Measurements from ENCODE around the gene RPN2.
A peak's percentile ranks its signal among the peaks of the same experiment; 100 is the strongest.
"Not testable (repeated sequence)": the region's sequence is repeated elsewhere in the genome, so short reads cannot be mapped to it uniquely, and the experiment has no call there.

The RPN2 gene

DNA sequence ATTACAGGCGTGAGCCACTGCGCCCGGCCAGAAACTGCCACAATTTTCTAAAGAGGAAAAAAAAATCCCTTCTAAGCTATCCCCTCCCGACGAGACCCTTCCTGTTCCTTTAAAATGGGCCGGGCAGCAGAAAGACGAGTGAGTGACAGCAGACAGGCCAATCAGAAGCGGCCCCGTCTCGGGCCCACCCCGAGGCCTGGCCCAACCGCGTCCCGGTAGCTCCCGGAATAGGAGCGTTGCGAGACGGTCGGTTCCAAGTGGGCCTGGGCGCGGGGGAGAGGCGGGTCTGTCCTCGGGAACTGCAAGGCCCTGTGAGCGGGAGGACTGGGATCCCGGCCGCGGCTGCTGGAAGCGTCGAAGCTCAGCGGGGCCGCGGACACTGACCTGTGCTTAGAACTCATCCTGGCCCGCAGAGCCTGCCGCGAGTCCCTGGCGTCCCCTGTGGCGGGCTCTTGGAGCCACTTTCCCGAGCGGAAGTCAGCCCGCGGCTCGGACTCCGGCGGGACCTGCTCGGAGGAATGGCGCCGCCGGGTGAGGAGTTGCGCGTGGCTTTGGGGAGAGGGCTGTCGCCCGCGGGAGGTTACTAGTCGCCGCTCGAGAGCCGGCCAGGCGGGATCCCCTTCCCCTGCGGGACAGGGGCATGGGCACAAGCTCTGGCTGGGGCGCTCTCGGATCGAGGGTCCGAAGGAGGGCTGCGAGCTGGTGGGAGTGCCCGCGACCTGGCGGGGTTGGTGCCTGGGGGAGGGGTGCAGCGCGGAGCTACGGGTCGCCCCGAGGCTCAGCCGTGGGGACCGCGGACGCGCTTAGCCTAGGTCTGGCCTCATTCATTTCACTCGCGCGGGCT is at the start of gene RPN2, which contains the start of gene MROH8:
RPN2 (plus strand) TSS at position 492 of the 844 bp plus-strand sequence; CDS start at position 519, 27 bp downstream.
MROH8 (minus strand) TSS at position 710 of the 844 bp plus-strand sequence.
- peak; percentile 91 to 92 for DNase-seq

DNA sequence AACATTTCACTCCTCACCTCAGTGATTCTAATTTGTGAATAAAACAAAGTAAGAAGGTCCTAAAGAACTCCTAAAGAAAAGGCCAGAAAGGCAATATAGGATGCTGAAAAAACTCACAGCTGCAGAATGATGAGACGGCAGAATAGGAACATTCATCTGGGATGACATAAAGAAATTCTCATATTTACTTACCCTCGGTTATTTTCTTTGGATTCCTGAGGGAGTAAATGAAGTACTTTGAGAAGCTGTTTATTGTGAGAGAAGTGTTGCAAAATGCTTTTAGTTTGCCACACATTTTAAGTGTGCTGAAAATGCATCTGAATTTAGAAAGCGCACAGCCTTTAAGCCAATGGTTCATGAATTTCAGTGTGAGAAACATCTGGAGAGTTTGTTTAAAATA is 47.6 kb upstream of the RPN2 start:
- DNase-seq = no peak

DNA sequence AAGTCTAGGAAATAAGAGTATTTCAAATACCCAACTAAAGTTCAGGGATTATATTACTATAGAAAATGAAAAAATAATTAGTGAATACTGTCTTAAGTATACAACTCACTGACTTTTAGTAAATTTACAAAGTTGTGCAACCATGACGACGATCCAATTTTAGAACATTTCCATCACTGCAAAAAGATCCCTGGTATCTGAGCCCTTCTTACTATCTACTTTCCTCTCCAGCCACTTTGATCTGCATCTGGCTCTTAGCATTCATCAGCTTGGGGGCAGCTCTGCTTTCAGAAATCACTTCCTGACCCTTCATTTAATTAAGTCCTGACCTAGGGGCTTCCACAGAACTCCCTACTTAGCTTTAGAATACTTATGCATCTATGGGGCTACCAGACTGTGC is 45.2 kb upstream of the RPN2 start:
- DNase-seq = no peak

DNA sequence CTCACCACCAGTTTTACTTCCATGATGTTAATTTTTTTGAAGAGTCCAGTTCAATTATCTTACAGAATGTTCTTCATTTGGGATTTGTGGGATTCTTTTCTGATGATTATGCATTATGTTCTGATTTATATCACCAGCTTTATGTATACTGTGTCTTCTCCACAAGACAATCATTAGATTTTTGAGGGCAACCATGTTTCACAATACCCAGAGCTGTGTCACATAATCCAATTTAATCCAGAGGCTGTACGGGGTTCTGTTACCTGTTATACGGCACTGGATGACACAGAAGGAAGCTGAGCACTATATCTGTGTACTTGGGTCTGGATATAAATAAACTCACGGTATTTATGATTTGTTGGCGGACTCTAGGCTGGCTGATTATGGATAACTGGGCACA is 41.6 kb upstream of the RPN2 start:
- DNase-seq = no peak

DNA sequence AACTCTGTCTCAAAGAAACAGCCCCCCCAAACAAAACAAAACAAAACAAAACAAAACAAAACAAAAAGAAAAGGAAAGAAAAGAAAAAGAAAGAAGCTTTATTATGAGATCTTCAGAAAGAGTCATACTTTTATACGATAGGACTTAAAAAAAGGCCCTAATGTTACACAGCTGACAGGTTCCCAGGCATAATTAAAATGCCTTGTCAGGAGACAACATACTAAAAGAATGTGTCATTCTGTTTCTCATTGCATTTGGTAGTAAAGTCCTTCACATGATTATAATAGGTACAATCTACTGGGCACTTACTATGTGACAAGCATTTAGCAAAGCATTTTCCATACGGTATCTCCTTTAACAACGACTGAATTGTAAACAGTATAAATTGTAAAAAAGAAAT is 36.4 kb upstream of the RPN2 start:
- no peak for DNase-seq

DNA sequence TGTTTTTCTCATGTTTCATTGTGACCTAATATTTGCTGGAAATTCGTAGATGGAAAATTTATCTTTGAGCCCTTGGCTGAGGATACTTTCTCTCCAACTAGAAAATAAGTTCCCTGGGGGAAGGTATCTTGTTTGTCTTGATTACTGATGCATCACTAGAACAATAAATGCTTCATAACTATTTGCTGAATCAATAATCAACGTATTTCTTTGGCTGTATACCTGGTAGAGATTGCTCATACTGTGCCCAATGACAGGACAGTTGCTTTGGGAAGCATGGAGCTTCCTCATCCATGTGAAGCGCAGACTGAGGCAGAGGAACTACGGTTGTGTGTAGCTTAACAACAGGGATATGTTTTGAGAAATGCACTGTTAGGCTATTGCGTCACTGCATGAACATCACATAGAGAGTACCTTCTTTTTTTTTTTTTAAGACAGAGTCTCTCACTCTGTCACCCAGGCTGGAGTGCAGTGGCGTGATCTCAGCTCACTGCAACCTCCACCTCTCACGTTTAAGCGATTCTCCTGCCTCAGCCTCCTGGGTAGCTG is 34.2 kb upstream of the RPN2 start:
- DNase-seq = no peak

DNA sequence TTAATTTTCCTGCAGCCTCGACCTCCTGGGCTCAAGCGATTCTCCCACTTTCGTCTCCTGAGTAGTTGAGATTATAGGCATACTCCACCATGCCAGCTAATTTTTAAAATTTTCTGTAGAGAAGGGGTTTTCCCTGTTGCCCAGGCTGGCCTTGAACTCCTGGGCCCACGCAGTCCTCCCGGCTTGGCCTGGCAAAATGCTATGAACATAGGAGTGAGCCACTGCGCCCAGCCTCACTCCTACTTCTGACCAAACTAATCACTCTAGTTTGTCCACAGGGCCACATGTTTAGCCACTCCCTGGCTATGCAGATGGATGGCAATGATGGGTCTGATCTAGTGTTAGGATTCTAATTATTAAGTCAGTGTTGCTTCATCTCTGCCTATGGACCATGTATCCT is 31.9 kb upstream of the RPN2 start:
- no peak for DNase-seq

DNA sequence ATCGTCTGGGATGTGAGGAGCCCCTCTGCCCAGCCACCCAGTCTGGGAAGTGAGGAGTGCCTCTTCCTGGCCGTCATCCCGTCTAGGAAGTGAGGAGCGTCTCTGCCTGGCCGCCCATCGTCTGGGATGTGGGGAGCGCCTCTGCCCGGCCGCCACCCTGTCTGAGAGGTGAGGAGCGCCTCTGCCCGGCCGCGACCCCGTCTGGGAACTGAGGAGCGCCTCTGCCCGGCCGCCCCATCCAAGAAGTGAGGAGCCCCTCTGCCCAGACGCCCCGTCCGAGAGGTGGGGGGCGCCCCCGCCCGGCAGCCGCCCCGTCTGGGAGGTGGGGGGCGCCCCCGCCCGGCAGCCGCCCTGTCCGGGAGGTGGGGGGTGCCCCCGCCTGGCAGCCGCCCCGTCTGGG is 28.3 kb upstream of the RPN2 start:
- DNase-seq = not testable (repeated sequence)

DNA sequence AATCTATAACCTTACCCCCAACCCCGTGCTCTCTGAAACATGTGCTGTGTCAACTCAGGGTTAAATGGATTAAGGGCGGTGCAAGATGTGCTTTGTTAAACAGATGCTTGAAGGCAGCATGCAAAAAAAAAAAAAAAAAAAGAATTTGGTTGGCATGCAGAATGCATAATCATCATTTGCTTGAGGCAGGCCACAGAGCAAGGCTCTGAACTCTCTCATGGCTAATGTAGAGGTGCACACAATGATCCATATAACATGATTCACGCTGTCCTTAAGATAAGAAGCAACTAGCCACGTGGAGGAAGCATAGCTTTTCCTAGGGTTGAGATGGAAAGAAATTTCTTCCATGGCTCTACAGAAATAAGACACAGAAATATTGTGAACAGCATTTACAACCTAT is 27.6 kb upstream of the RPN2 start:
- no peak for DNase-seq

DNA sequence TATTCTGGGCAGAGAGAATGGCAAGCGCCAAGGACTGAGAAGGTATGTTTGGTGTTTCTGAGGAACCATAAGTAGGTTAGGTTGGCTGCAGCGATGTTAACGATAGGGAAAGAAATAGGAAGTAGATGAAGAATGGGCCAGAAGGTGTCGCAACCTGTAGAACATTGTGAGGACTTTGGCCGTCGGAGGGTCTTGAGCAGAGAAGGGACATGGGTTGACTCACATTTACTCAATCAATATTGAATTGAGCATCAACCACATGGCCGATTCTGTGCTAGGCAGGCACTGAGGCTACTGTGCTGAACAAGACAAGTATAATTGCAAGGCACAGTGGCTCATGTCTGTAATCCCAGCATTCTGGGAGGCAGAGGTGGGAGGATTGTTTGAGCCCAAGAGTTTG is 26.8 kb upstream of the RPN2 start:
- DNase-seq = no peak

DNA sequence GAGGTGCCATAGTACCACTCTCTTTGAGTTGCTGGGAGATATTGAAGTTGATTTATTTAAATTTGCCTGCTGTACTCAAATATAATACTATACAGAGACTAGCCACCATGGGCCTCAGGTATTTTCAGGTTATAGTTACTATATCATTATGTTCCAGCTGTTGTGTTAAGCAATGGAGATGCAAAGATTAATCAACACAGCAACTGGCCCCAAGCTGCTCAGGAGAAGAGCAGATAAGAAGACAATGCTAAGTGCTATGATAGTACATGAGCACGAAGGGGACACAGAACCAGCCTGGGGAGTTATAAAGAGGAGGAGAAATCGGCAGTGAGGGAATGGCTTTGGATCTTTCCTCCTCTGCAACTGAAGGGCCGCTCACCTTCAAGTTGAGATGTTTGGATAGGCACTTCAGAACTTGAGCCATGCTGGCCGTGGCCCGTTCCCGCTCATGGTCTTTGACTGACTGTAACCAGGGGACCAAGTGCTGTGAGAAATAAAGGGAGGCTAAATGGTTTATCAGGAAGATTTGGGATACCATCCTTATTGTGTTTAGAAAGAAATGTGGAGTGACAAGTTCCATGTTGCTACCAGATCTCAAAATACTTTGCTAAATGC is 24.3 kb upstream of the RPN2 start:
- DNase-seq = no peak

DNA sequence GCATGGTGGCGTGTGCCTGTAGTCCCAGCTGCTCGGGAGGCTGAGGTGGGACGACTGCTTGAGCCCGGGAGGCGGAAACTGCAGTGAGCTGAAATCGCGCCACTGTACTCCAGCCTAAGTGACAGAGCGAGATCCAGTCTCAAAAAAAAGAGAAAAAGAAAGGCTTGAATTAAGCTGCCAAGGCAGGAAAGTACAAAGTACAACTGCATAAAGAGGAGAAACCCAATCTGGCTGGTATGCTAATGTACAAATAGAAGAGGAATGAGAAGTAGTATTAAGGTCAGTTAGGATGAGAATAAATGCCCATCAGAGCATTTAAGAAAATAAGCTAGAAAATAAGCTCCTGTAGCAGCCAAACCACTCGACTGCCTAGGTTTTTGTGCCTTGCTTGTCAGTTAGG is 23.1 kb upstream of the RPN2 start:
- no peak for DNase-seq

DNA sequence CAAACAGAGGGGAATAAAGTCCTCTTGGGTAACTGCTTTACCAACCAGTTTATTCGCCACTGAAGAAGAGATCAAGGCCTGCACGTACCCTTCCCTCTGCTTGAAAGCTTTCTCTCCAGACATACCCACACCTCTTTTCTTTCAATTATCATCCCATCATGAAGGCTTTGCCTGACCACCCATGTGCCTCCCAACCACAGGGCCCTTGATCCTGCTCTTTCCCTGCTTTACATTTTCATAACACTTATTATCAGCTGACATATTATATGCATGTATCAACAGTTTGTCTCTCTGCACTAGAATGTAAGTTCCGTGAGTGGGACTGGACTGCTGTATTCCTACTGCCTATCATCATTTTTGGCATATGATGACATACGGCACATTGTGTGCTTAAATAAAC is 20.9 kb upstream of the RPN2 start:
- no peak for DNase-seq

DNA sequence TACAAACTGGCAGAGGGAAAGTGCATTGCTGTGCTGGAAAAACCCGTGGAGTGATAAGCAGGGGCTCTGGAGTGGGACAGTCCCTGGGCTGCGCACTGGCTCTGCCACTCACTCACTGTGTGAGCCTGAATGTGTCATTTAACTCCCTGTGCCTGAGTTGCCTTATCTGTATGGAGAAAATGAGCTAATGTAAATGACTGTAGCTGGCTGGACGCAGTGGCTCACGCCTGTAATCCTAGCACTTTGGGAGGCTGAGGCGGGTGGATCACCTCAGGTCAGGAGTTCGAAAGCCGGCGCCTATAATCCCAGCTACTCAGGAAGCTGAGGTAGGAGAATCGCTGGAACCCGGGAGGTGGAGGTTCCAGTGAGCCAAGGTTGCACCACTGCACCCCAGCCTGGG is 18.4 kb upstream of the RPN2 start:
- no peak for DNase-seq

DNA sequence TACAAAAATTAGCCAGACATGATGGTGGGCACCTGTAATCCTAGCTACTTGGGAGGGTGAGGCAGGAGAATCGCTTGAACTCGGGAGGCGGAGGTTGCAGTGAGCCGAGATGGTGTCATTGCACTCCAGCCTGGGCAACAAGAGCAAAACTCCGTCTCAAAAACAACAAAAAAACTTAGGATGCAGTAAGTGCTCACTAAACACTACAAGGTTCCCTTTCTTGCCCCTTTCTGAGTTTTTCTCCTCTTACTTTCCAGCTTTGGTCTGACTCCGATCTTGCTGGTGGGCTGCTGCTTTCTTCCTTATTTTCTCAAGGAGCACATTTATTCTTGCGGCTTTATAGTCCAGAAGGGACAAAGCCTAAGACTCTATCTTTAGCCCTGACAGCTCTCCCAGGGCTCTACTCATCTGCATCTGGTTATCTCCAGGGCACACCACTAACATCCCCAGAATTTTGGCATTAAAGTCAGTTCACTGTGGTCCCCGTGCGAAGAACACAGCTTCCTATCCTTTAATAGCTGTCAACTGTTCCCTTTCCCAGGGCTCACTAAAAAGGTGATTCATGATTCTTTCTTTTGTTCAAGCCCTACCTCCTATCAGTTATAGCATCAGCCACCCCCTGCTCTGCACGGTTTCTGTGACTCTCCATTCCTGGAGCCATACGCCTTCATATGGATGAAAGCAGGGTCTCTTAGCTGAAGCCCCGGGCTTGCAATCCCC is 17.1 kb upstream of the RPN2 start:
- DNase-seq = no peak

DNA sequence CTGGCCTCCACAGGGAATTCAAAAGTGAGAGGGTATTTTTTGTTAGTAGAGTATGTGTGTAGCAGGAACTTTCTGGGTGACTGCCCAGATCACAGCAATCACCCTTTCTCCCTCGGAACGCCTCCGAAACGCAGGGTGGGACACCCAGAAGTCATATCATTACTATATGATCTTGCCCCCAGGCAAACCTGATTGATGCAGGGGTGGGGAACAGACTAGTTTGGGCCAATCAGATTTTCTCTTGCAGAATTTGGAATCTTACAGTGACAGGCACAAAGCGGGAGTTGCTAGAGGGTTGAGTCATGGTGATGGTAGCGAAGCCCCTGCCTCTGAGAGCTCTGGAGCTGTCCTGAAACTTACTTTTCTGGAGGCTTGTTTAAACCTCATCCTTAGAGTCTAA is 16.5 kb upstream of the RPN2 start:
- DNase-seq = no peak

DNA sequence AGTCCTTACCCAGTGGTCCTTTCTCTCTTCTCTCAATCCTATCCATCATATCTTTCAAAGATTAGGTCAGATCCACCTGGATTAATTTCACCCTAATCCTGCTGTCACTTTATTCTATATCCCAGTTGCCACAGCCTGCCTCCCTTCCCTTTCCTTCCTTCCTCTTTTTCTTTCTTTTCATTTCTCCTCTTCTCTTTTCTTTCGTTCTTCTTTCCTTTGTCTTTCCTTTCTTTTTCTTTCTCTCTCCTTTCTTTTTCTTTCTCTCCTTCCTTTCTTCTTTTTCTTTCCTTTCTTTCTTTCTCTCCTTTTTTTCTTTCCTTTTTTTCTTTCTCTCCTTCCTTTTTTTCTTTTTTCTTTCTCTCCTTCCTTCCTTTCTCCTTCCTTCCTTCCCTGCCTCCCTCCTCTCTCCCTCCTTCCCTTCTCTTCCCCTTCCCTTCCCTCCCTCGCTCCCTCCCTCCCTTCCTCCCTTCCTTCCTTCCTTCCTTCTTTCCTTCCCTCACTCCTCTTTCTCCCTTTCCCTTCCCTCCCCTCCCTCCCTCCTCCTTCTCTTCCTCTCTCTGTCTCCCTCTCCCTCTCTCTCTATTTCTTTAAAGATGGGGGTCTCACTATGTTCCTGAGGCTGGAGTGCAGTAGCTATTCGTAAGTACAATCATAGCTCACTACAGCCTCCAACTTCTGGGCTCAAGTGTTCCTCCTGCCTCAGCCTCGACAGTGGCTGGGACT is 15.1 kb upstream of the RPN2 start:
- DNase-seq = no peak

DNA sequence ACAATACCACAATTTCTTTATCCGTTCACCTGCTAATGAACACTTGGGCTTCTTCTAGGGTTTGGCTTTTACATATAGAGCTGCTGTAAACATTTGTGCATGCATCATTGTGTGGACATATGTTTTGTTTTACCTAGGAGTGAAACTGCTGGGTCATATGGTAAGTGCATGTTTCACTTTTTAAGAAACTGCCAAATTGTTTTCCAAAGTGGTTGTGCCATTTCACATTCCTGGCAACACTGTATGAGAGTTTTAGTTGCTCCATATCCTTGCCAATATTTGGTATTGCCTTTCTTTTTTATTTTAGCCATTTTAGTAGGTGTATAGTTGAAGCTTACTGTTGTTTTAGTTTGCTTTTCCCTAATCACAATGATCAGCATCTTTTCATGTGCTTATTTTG is 14.1 kb upstream of the RPN2 start:
- DNase-seq = no peak

DNA sequence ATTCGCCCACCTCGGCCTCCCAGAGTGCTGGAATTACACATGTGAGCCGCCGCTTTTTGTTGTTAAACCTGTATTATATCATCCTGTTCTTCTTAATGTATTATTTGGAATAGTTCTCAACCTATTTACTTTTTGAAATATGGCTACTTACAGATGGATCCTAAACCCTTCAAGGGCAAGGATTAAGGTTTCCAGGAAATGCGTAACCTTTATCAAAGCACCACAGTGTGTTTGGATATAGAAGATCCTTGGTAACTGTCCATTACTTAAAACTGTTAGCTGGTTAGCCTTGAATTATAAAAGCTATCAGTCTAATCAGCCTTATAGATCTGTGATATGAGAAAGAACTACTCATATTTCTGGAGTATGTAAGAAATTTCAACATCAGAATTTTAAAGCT is 12.3 kb upstream of the RPN2 start:
- no peak for DNase-seq

DNA sequence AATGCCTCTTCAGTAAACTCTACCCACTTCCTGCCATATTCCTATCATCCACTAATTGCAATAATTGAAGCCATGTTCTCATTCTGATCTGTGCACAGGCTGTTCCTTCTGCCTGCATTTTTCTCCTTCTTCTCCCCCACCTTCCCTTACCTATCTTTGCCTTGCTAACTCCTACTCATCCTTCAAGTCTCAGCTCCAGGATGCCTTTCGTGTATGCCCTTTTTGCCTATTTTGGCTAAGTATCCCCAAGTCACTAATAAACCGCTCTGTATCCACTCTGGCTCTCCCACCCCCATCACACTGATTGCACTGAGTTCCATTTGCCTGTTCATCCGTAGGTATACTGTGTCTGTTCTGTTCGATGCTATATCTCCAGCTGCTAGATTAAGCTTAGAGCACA is 6.3 kb upstream of the RPN2 start:
- no peak for DNase-seq

DNA sequence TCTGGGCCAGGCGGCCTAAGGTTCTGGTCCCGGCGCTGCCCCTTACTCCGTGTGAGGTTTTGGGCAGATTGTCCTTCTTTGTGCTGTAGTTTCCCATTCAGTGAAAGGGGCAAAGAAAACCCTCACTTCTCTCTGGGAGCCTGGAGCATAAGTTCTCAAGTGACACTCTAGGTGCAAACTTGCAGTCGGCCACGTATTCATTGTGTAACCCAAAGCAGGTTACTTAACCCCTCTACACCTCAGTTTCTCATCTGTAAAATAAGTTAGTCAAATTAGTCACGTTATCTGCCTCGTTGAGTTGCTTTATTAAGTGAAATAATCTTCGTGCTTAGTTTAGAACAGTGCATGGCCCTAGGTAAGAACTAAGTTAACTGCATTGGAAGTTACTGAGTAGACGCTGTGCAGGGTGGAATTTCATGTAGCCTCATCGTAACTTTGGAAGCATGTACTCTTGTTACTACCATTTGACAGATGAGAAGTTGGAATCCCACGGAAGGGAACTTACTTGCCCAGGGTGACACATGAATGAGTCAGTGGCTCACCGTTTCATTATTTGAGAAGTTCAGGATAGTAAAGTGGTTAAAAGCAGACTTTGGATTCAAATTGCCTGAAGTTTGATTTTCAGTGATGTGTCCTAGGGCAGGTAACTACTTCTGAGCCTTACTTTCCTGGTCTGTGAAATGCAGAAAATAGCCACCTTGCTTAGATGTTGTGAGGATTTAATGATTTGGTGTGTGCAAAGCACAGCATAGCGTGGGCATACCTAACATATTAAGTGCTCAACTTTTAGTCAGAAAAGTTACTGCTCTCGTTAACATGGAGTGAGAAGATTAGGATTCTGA is 774 bp downstream of the RPN2 start:
- DNase-seq = peak in 1 of 2 experiments; percentile 15

DNA sequence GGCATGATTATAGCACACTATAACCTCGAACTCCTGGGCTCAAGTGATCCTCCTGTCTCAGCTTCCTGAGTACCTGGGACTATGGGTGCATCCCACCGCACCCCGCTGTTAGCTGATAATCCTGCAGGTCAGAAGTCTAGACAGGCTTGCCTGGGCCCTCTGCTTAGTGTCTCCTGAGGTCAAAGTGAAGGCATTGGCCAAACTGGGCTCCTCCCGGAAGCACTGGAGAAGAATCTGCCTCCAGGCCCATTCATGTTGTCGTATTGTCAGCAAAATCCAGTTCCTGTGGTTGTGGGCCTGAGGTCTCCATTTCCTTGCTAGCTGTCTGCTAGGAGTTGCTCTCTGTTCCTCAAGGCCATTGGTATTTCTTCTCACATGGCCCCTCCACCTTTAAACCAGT is 6.6 kb downstream of the RPN2 start:
- DNase-seq = no peak

Data from stimulated activated CD4-positive, alpha-beta T cell treated with anti-CD3 and anti-CD28 coated beads, Interleukin-4, amount 100 ng/mL, for 4 hours (primary cell).